IPS-18c (cell line): ENCODE results near the gene FRRS1L.
A peak's percentile ranks its signal among the peaks of the same experiment; 100 is the strongest.

ENCODE experiments used
- H3K4me3 ChIP-seq: 2 replicates; pipeline ENCODE4 v1.7.0; 2013; ENCODE audit warnings: low read depth, mild to moderate bottlenecking, low read length, moderate library complexity; ENCODE audit not compliant: insufficient read depth
- H3K9me3 ChIP-seq: one replicate; pipeline ENCODE4 v1.6.1; 2013; ENCODE audit warnings: mild to moderate bottlenecking, low read length, moderate library complexity; ENCODE audit not compliant: control insufficient read depth, insufficient read depth

FRRS1L gene

DNA sequence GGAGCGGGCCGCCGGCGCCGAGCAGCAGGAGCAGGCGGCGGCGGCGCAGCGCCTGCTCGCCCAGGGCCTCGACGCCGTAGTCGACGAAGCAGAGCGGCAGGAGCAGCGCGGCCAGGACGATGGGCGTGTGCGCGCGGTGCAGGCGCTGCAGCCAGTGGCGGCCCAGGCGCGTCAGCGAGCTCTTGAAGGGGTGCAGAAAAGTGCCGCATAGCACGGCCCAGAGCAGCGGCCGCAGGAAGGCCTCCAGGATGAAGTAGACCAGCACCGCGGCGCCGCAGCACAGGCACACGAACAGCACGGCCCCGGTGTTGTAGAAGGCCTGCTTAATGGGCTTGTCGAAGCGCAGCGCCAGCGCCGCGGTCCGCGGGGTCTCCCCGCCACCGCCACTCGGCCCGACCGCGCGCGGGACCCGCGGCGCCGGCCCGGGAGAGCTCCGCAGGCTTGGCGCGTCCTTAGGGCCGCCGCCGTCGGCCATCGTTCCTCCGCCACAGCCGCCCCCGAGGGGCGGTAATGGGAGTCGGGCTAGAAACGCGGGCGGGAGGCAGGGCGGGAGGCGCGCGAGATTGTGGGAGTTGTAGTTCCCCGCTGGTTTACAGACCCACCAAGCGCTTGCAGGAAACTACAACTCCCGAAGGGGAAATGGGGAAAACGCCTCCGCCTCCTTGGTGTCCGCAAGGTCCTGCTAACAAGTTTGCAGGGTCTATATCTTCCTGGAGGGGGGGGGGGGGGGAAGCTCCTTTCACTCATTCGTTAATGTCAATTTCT lies 47.4 kb downstream of the FRRS1L start, which contains the start of gene TMEM245:
Gene TMEM245 (minus strand): TSS at position 509 of the 765 bp plus-strand sequence. CDS start 34 bp downstream, at position 475.
- Histone ChIP-seq H3K9me3 (no peaks in the 10 kb centered on the region), H3K4me3 (peak within 1 kb of the TSS; percentile 91)

DNA sequence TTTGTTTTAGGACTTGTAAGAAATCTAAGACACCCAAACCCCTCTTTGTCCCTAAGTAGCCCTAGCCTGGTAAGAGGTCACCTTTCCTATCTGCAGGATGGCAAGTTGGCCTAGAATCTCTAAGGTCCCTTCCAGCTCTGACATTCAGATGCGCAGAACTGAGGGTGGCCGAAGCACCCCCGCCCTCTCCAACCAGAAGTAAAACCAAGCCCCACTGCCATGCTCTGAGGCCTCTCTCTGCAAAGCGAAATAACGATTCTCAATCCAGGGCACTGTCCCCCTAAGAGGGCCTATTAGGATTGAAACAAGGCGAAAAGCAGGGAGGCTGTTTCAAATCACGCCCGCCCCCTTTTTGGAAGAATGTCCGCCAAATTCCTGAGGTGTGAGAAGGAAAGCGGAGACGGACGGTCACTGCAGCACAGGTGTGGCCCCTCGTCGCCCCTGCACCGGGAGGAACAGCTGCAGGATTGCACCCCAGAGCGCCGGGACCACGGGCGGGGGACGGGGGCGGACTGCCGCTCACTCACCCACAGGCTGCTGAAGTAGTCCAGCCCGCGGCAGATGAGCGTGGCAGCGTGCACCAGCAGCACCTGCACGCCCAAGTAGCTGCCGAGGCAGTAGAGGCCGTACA lies 48.1 kb downstream of the FRRS1L start:
- Histone ChIP-seq H3K9me3 (no peaks in the 10 kb centered on the region), H3K4me3 (peak overlapping the region; percentile 91)

DNA sequence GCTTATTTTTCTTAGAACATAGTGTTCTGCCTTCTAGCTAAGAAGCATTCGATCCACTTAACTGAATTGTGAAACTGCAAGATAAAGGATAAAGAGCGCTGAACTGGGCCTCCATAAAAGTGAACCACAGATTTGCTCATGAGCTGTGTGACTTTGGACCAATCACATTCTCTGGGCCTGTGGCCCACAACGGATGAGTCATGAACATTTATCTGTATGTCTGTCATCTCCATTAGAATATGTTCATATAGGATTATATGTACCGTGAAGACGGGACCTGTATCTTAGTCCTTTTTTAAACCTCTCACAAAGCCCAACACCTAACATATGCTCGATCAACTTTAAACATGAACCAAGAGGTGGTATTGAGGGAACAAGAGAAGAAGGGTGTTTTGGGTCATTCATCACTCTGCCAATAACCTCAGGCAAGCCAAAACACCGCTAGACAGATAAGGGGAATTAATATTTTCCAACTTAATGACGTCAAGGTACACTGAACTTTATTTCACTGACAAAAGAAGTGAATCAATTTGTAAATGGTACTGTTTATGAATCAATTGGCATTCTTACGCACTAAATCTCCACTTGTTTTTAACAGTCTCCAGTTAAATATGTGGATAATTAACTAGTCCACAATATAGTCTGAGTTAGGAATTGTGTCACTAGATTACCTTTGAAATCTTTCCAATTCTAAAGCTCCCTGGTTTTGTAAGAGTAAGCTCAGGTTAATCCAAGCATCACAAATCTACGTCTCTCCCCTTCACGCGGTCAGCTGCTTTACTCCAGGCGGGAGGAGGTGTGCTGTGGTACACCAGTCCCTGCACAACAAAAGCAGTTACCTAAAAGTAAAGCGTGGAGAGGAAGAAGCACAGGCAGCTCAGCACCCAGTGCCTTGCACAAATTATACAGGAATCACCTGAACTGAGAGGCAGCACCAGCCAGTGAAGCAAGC lies 48.9 kb downstream of the FRRS1L start:
- H3K4me3 ChIP-seq = peak overlapping the region; percentile 91
- H3K9me3 ChIP-seq = no peaks in the 10 kb centered on the region

DNA sequence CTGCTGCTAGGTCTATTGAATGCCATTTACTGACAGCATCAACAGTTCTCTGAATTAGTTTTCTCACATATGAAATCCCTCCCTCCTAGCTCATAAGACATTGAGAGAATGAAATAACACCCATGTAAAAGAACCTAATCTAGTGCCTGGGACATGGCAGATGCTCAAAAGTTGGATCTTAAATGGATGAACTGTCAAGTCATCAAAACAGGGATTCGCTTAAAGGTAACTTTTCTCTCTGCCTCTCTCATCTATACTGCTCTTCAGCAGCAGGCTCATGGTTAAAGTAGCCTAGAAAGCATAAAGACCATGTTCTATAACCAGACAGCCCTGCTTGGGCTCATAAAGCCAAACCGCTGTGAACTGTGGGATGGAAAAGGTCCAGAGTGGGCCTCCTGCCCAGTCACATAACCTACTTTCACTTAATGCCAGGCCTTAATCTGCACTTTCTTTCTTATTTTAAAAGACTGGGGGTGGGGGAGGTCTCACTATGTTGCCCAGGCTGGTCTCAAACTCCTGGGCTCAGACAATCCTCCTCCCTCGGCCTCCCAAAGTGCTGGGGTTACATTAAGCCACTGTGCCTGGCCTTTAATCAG lies 51.0 kb downstream of the FRRS1L start:
- Histone ChIP-seq H3K4me3 (no peak overlapping the region), H3K9me3 (no peaks in the 10 kb centered on the region)

DNA sequence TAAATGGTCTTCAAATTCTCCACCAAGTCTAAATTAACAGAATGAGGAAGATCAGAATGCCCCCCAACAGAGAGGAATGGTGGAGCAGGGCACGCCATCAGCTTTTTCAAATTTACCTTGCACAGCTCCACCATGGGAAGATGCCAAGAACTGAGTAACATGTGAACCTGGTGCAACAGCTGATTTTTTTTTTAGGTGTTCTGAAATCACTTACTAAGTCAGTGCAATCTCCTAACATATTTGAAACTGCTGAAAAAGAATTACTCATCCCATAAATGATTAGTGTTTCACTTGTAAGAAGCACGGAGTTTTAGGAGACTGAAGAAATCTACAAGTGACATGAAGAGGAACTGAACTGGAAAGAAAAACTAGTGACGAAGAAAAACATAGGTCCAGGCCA lies 52.4 kb downstream of the FRRS1L start:
- Histone ChIP-seq H3K4me3 (no peak overlapping the region), H3K9me3 (no peaks in the 10 kb centered on the region)

DNA sequence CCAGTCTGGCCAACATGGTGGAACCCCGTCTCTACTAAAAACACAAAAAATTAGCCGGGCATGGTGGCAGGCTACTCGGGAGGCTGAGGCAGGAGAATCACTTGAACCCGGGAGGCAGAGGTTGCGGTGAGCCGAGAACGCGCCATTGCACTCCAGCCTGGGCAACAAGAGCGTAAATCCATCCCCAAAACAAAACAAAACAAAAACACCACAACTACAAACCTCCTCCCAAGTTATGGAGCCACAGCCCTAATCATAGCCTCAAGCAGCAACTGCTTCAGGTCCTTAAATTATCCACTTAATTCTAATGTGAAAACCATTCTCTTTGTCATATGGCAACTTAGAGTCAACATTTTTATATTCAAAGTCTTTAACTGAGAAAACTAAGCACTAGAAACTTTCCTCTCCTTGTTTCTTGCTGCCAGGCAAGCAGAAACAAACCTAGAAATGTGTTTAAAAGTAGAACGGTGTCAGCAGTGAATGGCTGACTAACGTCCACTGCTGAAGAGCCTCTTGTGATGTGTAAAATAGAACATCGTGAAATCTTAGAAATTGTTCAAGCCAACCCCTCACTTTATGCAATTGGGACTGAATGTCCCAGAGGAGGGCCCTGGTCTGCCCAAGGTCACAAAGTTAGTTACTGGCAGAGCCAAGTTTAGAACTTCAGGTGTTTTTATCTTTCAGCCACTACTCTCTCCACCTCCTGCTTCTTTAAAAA lies 53.0 kb downstream of the FRRS1L start:
- H3K4me3 ChIP-seq = no peak overlapping the region
- no peaks in the 10 kb centered on the region for H3K9me3 ChIP-seq

DNA sequence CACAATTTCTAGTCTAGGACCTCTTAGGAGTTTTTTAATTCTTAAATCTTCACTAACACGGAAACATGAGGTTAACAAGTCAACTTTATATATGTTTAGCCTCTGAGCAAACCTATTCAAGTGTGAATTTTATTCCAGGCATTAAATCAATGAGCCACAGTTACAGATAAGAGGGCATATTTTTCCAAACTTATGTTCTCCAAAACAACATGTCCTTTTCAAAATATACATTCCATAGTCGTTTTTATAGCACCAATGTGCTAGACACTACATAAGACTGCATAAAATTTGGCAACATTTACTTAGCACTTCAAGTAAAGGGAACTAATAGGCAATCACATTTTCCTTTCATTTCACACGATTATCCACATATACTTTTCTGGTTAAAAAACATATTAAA lies 53.8 kb downstream of the FRRS1L start:
- Histone ChIP-seq H3K4me3 (no peak overlapping the region), H3K9me3 (no peaks in the 10 kb centered on the region)

DNA sequence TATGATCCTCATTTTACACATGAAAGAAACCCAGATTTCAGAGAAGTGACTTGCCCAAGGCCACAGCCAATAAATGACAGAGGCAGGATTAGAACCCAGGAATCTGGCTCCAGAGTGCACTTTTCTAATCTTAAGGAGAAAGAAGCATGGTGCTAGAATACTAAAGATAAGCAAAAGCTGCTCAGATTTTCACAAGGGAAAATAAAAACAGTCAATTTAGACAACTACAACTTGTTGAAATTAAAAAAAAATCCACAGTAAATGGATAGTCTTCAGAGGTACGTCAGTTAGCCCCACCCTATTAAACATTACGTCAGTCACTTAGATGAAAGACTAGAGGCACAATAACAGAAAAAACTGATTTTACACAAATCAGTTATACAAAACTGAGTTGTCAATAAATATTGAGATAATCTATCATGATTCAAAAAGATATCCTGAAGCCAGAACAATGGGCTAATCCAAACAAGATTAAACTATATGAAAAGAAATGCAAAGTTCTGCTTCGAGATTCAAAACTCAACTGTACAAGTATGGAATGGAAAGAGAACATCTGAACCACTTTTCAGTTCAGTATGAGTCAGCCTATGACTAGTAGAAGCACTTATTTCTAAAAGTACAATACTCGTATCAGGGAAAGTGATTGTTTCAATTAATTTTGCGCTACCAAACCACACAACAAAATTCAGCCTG lies 56.6 kb downstream of the FRRS1L start:
- no peak overlapping the region for H3K4me3 ChIP-seq
- no peaks in the 10 kb centered on the region for H3K9me3 ChIP-seq

DNA sequence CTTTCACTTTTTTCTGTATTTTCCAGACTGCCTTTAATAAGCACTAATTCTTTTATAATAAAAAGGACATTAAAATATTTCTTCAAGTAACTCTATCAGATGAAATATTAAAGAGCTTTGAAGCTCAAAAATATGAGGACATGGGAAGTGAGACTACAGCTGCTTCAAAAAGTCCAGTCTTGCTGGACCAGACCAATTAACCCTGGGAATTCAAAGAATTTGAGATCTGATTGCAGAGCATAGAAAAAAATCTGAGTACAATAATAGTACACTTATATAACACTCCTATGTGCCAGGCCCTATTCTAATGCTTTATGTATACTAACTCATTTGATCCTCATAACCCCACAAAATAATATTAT lies 57.1 kb downstream of the FRRS1L start:
- H3K9me3 ChIP-seq = no peaks in the 10 kb centered on the region
- no peak overlapping the region for H3K4me3 ChIP-seq

DNA sequence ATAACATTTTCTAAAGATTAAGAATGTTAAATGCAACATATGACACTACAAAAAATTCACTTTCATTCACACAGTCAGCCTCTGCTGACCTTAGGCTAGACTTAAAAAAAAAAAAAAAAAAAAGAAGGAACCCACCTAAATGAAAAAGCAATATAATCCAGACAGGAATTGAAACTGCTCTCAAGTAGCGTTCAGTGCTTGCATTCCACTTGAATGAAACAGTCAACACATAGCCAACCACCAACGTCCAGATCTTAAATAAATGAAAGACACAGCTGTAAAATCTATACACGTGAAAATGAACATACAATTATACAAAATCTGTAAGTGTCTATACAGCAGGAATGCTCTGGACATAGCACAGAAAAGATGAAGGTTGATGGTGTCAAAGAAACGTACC lies 58.7 kb downstream of the FRRS1L start:
- no peak overlapping the region for H3K4me3 ChIP-seq
- no peaks in the 10 kb centered on the region for H3K9me3 ChIP-seq

DNA sequence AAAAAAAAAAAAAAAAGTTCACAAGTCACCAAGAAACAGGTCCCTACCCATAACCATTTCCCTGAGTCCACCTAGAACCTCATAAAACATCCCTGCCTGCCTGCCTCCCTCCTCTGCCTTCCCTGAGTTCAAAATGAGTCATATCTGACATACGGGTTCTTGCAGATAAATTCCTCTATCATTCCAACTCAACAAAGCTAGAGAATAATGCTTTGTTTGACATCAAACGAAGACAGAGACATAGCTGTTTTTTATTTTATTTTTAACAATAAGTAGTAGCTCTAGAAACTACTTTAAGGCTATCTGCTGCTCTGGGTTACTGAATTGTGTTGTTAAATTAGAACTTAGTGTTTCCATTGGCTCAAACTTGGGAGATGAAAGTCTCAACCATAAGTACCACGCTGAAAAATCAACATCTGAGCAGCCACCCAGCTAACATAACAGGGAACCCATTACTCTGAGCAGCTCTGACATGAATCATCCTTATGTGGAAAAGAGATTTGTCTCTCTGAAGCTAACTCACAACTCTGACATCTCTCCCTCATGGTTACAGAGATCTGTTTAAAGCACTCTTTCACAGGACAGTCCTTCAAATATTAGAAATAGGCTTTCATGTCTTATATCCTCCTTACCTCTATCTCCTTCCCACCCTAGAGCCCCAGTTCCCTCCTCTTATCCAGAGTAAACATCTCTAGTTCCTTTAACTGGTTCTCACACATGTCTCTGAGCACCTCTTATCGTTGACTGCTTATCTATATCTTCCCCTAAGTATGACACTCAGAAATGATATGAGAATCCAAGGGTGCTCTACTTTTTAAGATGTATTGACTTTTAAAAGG lies 59.4 kb downstream of the FRRS1L start:
- no peak overlapping the region for H3K4me3 ChIP-seq
- H3K9me3 ChIP-seq = no peaks in the 10 kb centered on the region

DNA sequence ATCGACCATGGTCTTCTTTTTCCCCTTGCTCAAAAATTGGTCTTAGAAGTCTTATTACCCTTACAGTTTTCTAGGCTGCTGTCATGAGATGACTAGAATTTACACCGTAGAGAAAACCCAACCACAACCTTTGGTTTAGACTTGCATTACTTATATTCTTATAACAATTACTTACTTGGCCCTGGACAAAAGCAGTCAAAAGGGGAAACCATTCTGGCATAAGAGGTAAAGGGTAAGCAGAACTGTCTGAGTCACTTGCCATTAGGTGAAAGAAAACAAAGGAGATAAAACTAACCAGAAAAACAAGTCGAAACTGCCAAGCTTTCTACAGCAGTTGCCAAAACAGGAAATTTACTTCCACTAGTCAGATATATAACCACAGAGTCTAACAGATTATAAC lies 65.2 kb downstream of the FRRS1L start:
- H3K4me3 ChIP-seq = no peak overlapping the region

DNA sequence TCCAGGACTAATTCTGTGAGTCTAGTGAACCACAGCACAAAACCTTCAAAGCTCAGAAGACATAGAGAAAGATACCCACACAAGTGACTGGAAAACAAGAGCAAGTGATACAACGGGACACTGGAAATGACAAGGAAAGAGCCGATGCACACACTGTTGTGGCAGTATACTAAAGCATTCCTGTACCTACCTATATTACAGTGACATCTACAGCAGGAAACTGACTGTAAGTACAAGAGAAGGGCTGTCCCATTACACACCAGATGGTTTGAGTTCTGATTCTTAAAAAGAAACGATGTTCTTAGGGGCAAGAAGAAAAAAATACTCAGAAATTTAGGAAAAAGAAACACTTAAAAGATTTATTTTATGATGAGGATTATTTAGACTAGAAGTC lies 65.8 kb downstream of the FRRS1L start:
- no peaks in the 10 kb centered on the region for H3K9me3 ChIP-seq
- no peak overlapping the region for H3K4me3 ChIP-seq

More for the DNA sequence above, 65.2 kb downstream of the FRRS1L start:
- H3K9me3 ChIP-seq = no peaks in the 10 kb centered on the region

DNA sequence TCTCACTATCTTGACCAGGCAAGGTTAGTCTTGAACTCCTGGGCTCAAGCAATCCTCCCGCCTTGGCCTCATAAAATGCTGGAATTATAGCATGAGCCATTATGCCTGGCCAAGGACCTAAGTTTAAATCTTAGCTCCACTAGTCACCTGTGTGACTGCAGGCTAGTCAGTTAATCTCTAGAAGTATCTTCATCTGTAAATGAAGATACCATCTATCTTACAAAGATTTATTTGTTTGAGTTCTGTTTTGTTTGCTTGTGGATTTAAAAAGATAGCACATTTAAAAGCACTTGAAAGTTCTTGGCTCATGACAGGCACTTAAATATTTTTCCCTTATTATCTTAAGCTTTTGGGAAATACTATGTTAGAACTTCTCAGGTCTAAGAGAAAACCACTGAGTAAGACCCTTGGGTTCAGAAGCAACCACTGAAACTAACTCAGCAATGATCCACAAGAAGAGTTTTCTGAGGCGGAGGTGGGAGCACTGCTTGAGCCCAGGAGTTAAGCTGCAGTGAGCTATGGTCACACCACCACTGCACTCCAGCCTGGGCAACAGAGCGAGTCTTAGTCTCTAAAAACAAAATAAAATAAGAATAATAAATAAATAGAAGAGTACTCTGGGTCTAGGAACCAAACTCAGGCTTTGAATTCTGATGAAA lies 66.4 kb downstream of the FRRS1L start:
- Histone ChIP-seq H3K4me3 (no peak overlapping the region), H3K9me3 (peaks cover 2% of the 10 kb centered on the region)

DNA sequence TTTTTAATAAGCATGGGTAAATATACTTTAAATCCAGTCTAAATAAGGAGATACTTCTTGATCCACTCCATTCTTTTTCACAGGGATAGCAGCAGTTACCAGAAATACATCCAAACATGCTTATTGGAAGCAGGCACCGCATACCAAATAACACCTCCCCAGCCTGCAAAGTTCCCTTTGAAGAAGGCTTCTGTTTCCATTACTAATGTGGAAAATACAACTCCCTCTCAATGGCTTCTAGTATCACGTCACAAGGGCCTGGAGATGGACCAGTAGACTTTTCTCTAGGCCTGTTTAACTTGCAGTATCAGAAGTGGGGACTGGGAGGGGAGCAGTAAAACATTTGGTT lies 68.1 kb downstream of the FRRS1L start:
- Histone ChIP-seq H3K9me3 (peaks cover 3% of the 10 kb centered on the region), H3K4me3 (no peak overlapping the region)
